HFF-Myc (cell line): ENCODE measurements around the gene RADIL.

Source experiments
- DNase-seq: peaks from one replicate; pipeline ENCODE4 v3.0.0-alpha.2; 2011; ENCODE audit warnings: low read depth; ENCODE audit errors: extremely low read depth
- H3K4me3 ChIP-seq: replicated peaks from 2 replicates; pipeline ENCODE4 v1.5.1; 2011; ENCODE audit warnings: low read depth, mild to moderate bottlenecking, control low read depth, low read length
- CTCF ChIP-seq: IDR thresholded peaks from 2 replicates; pipeline ENCODE4 v1.5.1; 2012; ENCODE audit warnings: mild to moderate bottlenecking, low read depth, low read length, control low read depth; ENCODE audit errors: missing control alignments

The RADIL gene

GRCh38 chr7:4883372-4884144 lies at the start of gene RADIL:
RADIL (minus strand) TSS chr7:4883716; CDS start chr7:4878139, 5,577 bp downstream.
- H3K4me3 ChIP-seq: peak within 1 kb of the TSS; percentile 51
- DNase-seq: peak; percentile 56
- TF ChIP-seq CTCF: peak; percentile 84

GRCh38 chr7:4931943-4932342 lies 48.4 kb upstream of the RADIL start:
- H3K4me3 ChIP-seq: no peak overlapping the region
- no peak for DNase-seq
- TF ChIP-seq CTCF: no peak

- no peak for TF ChIP-seq CTCF
- H3K4me3 ChIP-seq: no peak overlapping the region
- DNase-seq: no peak
These were observed 45.5 kb upstream of the RADIL start for GRCh38 chr7:4929005-4929404.

- TF ChIP-seq CTCF: no peak
- H3K4me3 ChIP-seq: no peak overlapping the region
- DNase-seq: no peak
These were observed 44.9 kb upstream of the RADIL start for GRCh38 chr7:4928445-4928844.

GRCh38 chr7:4919969-4920766 lies 36.7 kb upstream of the RADIL start:
- DNase-seq: no peak
- TF ChIP-seq CTCF: no peak
- H3K4me3 ChIP-seq: no peak overlapping the region

- no peak for DNase-seq
- no peak overlapping the region for H3K4me3 ChIP-seq
- TF ChIP-seq CTCF: no peak
These were observed 32.6 kb upstream of the RADIL start for GRCh38 chr7:4916113-4916512.
